GM12878 (cell line): ENCODE measurements around the gene DDX39B. TPM values are rescaled to one million over a fixed set of nuclear protein-coding genes. Genes with fewer than 3 reads are reported as not detected.
A peak's percentile ranks its signal among the peaks of the same experiment; 100 is the strongest.

Experiments used
- ATF3 ChIP-seq: IDR thresholded peaks from 2 replicates; pipeline ENCODE4 v1.6.1; 2011; ENCODE audit warnings: low read depth, mild to moderate bottlenecking, low read length, moderate library complexity, borderline replicate concordance; ENCODE audit errors: extremely low read depth
- MYB ChIP-seq: fragments of 150-350 bp; IDR thresholded peaks from 2 replicates; pipeline ENCODE4 v1.6.1; 2014; ENCODE audit warnings: mild to moderate bottlenecking, low read depth, low read length, borderline replicate concordance
- NR2F1 ChIP-seq: fragments of 450-650 bp; conservative IDR thresholded peaks from 2 replicates; pipeline ENCODE4 v1.6.1; 2017; ENCODE audit warnings: mild to moderate bottlenecking
- PAX5 ChIP-seq: IDR thresholded peaks from 2 replicates; pipeline ENCODE4 v1.6.1; 2011; ENCODE audit warnings: low read depth, low read length, borderline replicate concordance
- POLR2A ChIP-seq: IDR thresholded peaks from 2 replicates; pipeline ENCODE4 v1.6.1; 2011; ENCODE audit warnings: low read depth, mild to moderate bottlenecking, low read length
- RCOR1 ChIP-seq: conservative IDR thresholded peaks from 2 replicates; pipeline ENCODE4 v1.6.1; 2012; ENCODE audit warnings: low read depth, low read length, improper control_type of control experiment
- REST ChIP-seq: IDR thresholded peaks from 2 replicates; pipeline ENCODE4 v1.6.1; 2012; ENCODE audit warnings: mild to moderate bottlenecking, low read depth, low read length
- SIX5 ChIP-seq: IDR thresholded peaks from 2 replicates; pipeline ENCODE4 v1.6.1; 2011; ENCODE audit warnings: mild to moderate bottlenecking, low read depth, low read length, moderate library complexity; ENCODE audit not compliant: severe bottlenecking
- SP1 ChIP-seq: IDR thresholded peaks from one replicate; pipeline ENCODE4 v1.6.1; 2011; ENCODE audit warnings: low read depth, low read length
- SPI1 ChIP-seq: IDR thresholded peaks from 2 replicates; pipeline ENCODE4 v1.6.1; 2011; ENCODE audit warnings: low read depth, mild to moderate bottlenecking, low read length, moderate library complexity, borderline replicate concordance; ENCODE audit not compliant: insufficient read depth
- STAT1 ChIP-seq: fragments of 450-650 bp; conservative IDR thresholded peaks from 2 replicates; pipeline ENCODE4 v1.6.1; 2014; ENCODE audit warnings: antibody characterized with exemption, mild to moderate bottlenecking
- USF1 ChIP-seq: IDR thresholded peaks from 2 replicates; pipeline ENCODE4 v1.6.1; 2011; ENCODE audit warnings: borderline replicate concordance, low read depth, mild to moderate bottlenecking, moderate library complexity, mixed read lengths, low read length; ENCODE audit not compliant: insufficient read depth; ENCODE audit errors: extremely low read length
- YY1 ChIP-seq: IDR thresholded peaks from 2 replicates; pipeline ENCODE4 v1.6.1; 2011; ENCODE audit warnings: low read depth, mild to moderate bottlenecking, low read length
- polyA plus RNA-seq, 11 experiments: library from polyadenylated mRNA; depleted of rRNA in 4 of 11; unstranded in 6 of 11; stranded (reverse) in 5 of 11; fragments of >200 nt; fragmentation: Nextera tagmentation in 4 of 11; fragmentation: Illumina TruSeq in 1 of 11; extraction: Ambion mirVana in 4 of 11; extraction: Trizol in 1 of 11; gene quantifications; 1 replicate in 1 of 11; 2 replicates in 10 of 11; pipeline versions ENCODE4 v1.2.1 to v1.2.3, GENCODE V29; 2011 to 2016; ENCODE audit warnings: inconsistent platforms in 2 of 11, missing spikeins in 2 of 11, low read depth in 1 of 11
- total RNA-seq, 4 experiments: library from RNA; depleted of rRNA in 3 of 4; stranded (reverse); fragments of >200 nt in 3 of 4; fragmentation: Illumina TruSeq in 1 of 4; extraction: Trizol in 1 of 4; gene quantifications; 2 replicates each; pipeline versions ENCODE4 v1.2.1 to v1.2.3, GENCODE V29; 2013 to 2021

DDX39B gene
- total and polyA plus RNA-seq, 10 of the 15 experiments (the other 5 are each of a cell fraction or from before 2014, with no cell fraction given), result 271 to 661 (median 330) TPM

- TF ChIP-seq ATF3 (no peak), YY1 (0 out of 2 replicates have a peak, but pooled peaks have one; percentile 27), SP1 (peak; percentile 27), SIX5 (no peak), RCOR1 (peak; percentile 76; the same call in 1 of the 2 replicates), USF1 (peak; percentile 22), POLR2A (peak; percentile 64), SPI1 (peak; percentile 84), STAT1 (no peak), MYB (no peak), NR2F1 (0 out of 2 replicates have a peak, but pooled peaks have one; percentile 18), PAX5 (0 out of 2 replicates have a peak, but pooled peaks have one; percentile 9), REST (no peak)
Measured at GRCh38 chr6:31586599-31587281, 44.9 kb upstream of the DDX39B start (continued).
